GM21381 (cell line): ENCODE measurements around the gene SLC14A1.

Experiments
- ATAC-seq: cut with Tn5 transposase; IDR thresholded peaks from one replicate; pipeline ENCODE4 v1.9.1; 2021; ENCODE audit warnings: mild to moderate bottlenecking, moderate library complexity; ENCODE audit not compliant: unreplicated experiment

Gene SLC14A1

DNA sequence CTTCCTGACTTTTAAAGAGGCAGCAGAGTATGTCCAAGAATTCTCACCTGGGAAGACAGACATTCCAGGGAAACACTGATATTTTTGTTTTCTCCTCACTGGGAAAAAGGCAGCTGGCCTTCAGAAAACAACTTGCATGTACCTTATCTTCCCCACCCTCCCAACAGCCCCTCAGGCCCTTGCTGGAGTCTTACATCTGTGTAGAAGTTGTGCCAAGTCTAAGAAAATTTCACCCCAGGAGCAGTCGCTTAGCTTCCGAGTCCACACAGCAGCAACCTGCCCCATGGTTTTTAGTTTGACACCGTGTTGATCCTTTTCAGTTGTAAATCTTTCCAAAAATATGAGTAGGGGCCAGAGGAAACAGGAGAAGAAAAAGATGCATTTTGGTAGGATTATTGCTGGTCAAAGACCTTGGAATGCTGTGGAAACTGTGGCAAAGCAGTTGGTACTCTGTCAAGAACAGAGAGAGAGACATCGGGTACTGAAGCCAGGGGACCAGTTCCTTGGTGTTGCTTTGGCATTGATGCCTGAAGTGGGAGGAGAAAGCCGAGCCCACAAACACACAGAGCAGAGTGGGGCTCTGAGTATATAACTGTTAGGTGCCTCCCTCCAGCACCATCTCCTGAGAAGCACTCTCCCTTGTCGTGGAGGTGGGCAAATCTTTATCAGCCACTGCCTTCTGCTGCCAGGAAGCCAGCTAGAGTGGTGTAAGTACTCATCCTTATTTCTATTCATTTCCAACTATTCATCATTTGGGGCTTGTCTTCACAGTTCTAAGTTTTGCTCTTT is at the start of gene SLC14A1:
Gene SLC14A1 (plus strand): TSS at position 615 of the 789 bp plus-strand sequence. CDS start 6,140 bp downstream, outside the sequence.
- no peak for ATAC-seq

- ATAC-seq, result no peak
Measured at GRCh38 chr18:45677276-45677807, 46.6 kb upstream of the SLC14A1 start.

- ATAC-seq, result no peak
Measured at GRCh38 chr18:45678441-45678840, 45.5 kb upstream of the SLC14A1 start.

- no peak for ATAC-seq
Measured at GRCh38 chr18:45678850-45679249, 45.1 kb upstream of the SLC14A1 start.

DNA sequence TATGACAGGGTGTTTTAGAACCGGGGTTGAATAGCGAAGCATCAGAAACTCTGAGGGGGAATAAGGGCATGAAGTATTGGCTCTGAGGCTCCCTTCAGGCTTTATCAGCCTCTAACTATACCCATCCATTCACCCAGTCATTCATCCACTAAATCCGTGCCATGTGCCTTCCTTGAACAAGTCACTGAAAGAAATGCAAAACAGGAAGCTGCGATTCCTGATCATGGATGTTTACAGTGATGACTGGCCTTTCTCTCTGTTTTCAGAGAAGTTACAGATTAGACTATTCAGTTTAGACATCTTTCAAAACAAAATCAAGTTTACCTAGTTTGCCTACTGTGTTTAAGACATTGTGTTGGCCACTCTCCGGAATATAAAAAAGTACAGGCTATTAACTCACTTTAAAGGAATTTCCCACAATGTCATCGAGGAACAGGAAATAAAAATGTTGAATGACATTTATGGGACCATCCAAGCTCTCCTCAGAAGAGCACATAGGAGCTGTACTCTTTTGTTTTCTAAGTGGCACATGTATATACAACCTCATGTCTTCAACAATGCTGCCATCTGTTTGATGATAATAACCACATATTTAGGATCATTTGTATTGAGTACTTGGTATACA is 43.8 kb upstream of the SLC14A1 start:
- ATAC-seq, result no peak

DNA sequence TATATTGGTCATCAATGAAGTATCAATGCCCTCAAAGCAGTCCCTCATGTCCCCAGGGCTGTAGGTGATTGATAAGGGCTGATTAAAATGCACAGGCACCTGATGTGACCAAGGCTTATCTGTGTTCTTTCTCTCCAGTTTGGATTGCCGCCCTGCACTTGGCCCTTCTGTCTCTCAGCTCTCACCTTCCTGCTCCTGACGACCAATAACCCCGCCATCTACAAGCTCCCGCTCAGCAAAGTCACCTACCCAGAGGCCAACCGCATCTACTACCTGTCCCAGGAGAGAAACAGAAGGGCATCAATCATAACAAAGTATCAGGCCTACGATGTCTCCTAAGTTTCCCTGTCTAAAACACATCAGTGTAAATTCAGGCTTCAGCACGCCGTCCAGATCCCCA is 41.8 kb upstream of the SLC14A1 start:
- no peak for ATAC-seq

DNA sequence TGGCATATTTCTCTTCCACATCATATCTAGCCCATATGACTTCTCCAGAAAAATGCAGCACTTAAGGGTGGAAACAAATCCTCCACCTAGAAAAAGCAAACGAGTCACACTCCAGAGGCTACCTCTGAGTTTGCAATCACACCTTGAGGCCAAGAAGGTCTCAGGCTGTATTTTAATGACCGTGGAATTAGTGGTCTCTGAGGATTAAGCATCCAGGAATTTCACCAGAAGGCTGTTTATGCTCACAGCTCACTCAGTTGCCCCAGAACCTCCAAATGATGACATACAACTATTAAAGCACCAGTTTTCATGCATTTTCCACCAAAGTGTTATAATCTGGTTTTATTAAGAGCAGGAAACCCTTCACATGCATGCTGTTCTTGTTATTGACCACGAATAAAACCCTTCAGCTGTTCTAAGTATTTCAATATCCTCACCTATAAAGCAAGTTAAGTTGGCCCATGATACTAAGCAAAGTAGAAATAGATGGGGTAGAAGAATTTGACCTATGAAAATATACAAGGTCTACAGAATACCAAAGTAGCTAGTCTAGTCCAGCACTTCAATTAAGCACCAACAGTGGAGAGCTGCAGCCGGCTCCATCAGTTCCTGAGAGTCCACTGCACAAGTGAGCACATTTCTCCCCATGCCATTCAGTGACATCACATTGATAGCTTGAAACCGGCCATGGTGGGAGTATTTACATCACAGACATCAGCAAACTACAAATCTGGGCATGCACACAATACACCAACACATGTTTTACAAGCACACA is 39.5 kb upstream of the SLC14A1 start:
- no peak for ATAC-seq

- peak; percentile 84 for ATAC-seq
Measured at GRCh38 chr18:45686891-45687611, 36.9 kb upstream of the SLC14A1 start.

DNA sequence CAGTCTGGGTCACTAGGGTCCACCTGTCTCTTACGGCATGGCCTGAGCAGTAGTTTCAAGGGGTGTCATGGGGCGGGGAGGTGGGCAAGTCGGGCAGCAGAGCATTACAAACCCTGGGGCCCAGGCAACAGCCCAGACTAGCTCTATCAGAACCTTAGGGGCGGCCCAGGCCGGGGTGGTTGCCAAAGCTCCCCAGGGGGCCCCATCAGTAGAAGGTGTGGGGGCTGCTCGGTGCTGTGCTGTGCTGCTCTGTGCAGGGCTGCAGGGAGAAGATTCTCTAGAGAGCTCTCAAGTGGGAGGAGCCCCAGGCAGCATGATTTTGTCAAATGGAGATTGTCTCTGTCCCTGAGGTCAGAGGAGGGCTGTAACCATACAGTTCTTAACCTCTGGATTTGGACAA is 36.4 kb upstream of the SLC14A1 start:
- peak; percentile 42 for ATAC-seq

GRCh38 chr18:45688113-45688512 is 35.9 kb upstream of the SLC14A1 start:
- ATAC-seq, result no peak

GRCh38 chr18:45688833-45689232 is 35.1 kb upstream of the SLC14A1 start:
- ATAC-seq, result no peak

DNA sequence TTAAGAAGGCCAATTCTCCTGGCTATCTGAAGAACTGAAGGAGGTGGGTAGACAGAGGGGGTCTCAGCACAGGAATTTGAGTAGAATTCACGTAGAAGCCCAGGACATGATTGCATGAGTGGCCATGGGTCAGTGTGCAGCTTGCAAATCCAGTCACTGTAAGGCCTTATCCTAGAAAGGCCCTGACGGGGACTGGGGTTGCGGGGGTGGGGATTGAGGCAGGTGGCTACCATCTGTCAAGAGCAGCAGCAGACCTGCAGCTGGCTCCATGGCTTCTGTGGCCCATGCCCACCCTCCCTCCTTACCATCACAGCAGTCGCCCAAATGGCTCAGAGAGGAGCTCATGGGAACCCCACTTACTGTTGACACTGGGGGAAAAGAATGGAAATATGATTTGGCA is 34.6 kb upstream of the SLC14A1 start:
- ATAC-seq, result no peak

DNA sequence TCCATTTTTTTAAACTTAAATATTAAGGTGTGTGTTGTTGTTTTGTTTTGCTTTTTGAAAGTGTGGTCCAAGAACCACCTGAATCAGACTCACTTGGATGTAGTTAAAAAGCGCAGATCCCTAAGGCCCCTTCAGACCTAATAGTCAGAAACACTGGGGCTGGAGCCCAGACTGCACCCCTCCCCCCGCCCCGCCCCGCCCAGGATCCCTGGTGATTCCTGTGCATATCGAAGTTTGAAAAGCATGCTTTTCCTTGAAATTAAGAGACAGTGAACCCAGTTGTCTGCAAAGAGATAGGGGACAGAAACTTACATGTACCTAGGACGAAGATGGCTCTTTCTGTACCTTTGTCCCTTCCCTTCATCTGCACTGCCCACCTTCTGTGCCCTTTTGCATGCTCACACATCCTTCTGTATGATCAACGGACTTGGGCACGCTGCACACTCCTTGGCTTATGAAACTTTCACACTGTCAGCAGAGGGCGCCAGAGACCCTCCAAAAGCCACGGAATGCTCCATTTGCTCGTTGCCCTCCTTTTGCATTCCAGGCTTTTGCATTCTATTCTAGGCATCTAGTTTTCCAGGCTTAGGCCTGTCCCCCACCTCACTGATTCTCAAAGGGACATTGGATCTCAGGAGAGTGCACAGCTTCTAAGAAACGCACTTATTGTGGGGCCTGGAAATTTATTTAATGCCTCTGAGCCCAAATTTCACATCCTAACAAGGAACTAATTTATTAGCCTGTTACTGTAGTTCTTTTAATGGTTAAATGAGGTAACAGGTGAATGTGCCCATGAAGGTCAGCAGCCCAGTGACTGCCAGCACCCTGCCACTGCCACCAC is 32.8 kb upstream of the SLC14A1 start:
- ATAC-seq, result no peak

DNA sequence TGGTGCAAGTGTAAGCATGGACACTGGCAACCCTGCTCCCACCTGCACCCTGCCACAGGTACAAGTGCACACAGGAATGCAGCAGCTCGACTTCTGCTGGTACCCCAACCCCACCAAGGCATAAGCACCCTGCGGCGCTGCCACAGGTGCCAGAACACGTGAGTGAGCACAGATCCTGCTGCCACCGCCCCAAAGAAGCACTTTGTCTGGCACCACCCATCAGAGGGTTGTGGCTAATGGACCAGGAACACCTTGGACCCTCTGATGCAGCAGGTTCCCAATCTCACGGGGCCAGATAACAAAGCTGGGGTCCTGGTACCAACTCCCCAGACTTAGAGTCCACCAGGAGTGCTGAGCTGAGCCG is 32.2 kb upstream of the SLC14A1 start:
- no peak for ATAC-seq

GRCh38 chr18:45702708-45703265 is 21.2 kb upstream of the SLC14A1 start:
- no peak for ATAC-seq

DNA sequence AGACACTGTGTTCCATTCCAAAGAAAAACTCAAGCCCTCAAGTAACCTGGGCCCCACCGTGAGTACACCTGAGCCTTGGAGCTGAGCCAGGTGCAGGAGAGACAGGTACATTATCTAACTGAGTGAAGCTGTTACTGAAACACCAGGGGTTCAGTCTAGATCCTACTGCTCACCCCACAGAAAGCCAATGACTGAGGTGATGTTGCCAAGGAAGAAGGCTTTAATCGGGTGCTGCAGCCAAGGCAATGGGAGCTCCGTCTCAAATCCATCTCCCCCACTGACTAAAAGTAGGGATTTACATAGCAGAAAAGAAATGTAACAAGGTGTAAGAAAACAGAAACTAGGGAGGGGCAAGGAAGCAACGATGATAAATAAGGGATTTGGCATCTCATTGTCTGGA is 15.2 kb upstream of the SLC14A1 start:
- ATAC-seq, result no peak

GRCh38 chr18:45712061-45712460 is 11.9 kb upstream of the SLC14A1 start:
- no peak for ATAC-seq

DNA sequence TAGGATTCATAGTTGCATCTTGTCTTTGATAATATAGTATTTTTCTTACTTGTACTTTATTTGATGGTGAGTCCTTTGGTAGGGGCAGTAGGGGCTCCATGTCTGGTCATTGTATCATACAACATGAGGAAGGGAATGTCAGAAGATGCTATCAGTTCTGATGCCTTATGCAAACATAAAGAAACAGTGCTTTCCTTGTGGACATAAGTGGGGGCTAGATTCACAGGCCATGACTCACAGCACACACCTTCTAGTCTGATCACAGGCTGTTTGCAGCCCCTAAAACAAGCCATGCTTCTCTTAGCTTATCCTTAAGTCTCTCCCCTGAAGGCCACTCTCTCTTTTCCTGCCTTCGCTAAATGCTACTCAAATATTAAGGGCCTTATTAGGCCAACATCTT is 10.7 kb upstream of the SLC14A1 start:
- no peak for ATAC-seq

- ATAC-seq, result no peak
Measured at GRCh38 chr18:45715212-45715780, 8.7 kb upstream of the SLC14A1 start.
